B cell (primary cell): Measurements from ENCODE around the gene OS9. TPM values are rescaled to one million over a fixed set of nuclear protein-coding genes. Genes with fewer than 3 reads are reported as not detected.
"Not testable (repeated sequence)": the region's sequence is repeated elsewhere in the genome, so short reads cannot be mapped to it uniquely, and the experiment has no call there.

Source experiments
- ATAC-seq: fragments of 200-7000 bp; cut with Tn5 transposase; one replicate; pipeline ENCODE4 v1.10.0; 2021; ENCODE audit warnings: low read depth, mild to moderate bottlenecking, moderate number of reproducible peaks, moderate library complexity
- CTCF ChIA-PET: fragments of 350-600 bp; sonication (Branson Sonifier 250); formaldehyde crosslinking; loops from one replicate; lab custom pipeline; 2021; ENCODE audit warnings: antibody characterized with exemption, inconsistent platforms; lab: Charles Lee
- POLR2A ChIA-PET: fragments of 350-600 bp; sonication (Branson Sonifier 250); formaldehyde crosslinking; loops from one replicate; lab custom pipeline; 2021; ENCODE audit warnings: antibody characterized with exemption; lab: Charles Lee
- DNase-seq: peaks from one replicate; pipeline ENCODE4 v3.0.0; 2013
- H2AFZ ChIP-seq: 2 replicates; pipeline ENCODE4 v1.6.1; 2012; ENCODE audit warnings: mild to moderate bottlenecking, low read depth, low read length; ENCODE audit not compliant: insufficient read depth, poor library complexity, severe bottlenecking
- H3K27ac ChIP-seq, 2 donors: 1 replicate in 1 of 2; 2 replicates in 1 of 2; pipeline ENCODE4 v1.5.1; 2012 to 2013; ENCODE audit warnings: low read length in 2 of 2, mild to moderate bottlenecking in 2 of 2, moderate library complexity in 1 of 2
- H3K27me3 ChIP-seq, 4 experiments: fragments of 200-600 bp in 1 of 4; sonication (generic) in 1 of 4; replicated peaks in 1 of 4; 1 replicate in 2 of 4; 2 replicates in 2 of 4; pipeline versions ENCODE4 v1.6.1 to v1.7.0; 2013 to 2016; ENCODE audit warnings: low read length in 3 of 4, mild to moderate bottlenecking in 2 of 4, mixed read lengths in 1 of 4, moderate library complexity in 1 of 4; ENCODE audit not compliant: insufficient read depth in 4 of 4, control insufficient read depth in 3 of 4; ENCODE audit errors: control extremely low read depth in 1 of 4
- H3K36me3 ChIP-seq, 2 experiments: replicated peaks in 1 of 2; 1 replicate in 1 of 2; 2 replicates in 1 of 2; pipeline versions ENCODE4 v1.6.1 to v1.7.1; 2013; ENCODE audit warnings: low read length in 1 of 2; ENCODE audit not compliant: insufficient read depth in 2 of 2, control insufficient read depth in 1 of 2; ENCODE audit errors: control extremely low read depth in 1 of 2, extremely low read depth in 1 of 2
- H3K4me1 ChIP-seq, 2 donors: fragments of 200-600 bp in 1 of 2; sonication (generic) in 1 of 2; 1 replicate in 1 of 2; 2 replicates in 1 of 2; pipeline versions ENCODE4 v1.5.1 to v1.6.1; 2013 to 2017; ENCODE audit warnings: low read length in 2 of 2; ENCODE audit not compliant: control insufficient read depth in 2 of 2, insufficient read depth in 2 of 2
- H3K4me2 ChIP-seq: replicated peaks from 2 replicates; pipeline ENCODE3; 2012; ENCODE audit warnings: mild to moderate bottlenecking, low read depth, low read length; ENCODE audit not compliant: poor library complexity, severe bottlenecking
- H3K4me3 ChIP-seq, 5 experiments: fragments of 200-600 bp in 1 of 5; sonication (generic) in 1 of 5; 1 replicate in 3 of 5; 2 replicates in 2 of 5; pipeline versions ENCODE4 v1.5.1 to v1.7.0; 2011 to 2016; ENCODE audit warnings: low read length in 4 of 5, mild to moderate bottlenecking in 4 of 5, low read depth in 2 of 5, control low read depth in 1 of 5, moderate library complexity in 1 of 5; ENCODE audit not compliant: insufficient read depth in 1 of 5; ENCODE audit errors: control extremely low read depth in 1 of 5, extremely low read depth in 1 of 5
- H3K79me2 ChIP-seq: fragments of 200-600 bp; sonication (generic); one replicate; pipeline ENCODE4 v1.6.0; 2016; ENCODE audit warnings: low read length; ENCODE audit not compliant: control insufficient read depth, insufficient read depth
- H3K9ac ChIP-seq: fragments of 200-600 bp; sonication (generic); 2 replicates; pipeline ENCODE4 v1.6.1; 2017; ENCODE audit warnings: mild to moderate bottlenecking, low read length, moderate library complexity
- H3K9me3 ChIP-seq, 3 donors: one replicate each; pipeline versions ENCODE4 v1.6.1 to v1.7.1; 2013; ENCODE audit warnings: low read length in 2 of 3; ENCODE audit not compliant: control insufficient read depth in 2 of 3, insufficient read depth in 1 of 3; ENCODE audit errors: control extremely low read depth in 1 of 3
- H4K20me1 ChIP-seq: 2 replicates; pipeline ENCODE4 v1.6.0; 2012; ENCODE audit warnings: mild to moderate bottlenecking, low read length; ENCODE audit not compliant: insufficient read depth, control insufficient read depth, poor library complexity, severe bottlenecking
- H3K27ac Mint-ChIP-seq: one replicate; pipeline ENCODE4 v1.8.0; 2021; ENCODE audit warnings: mixed read lengths
- H3K27me3 Mint-ChIP-seq: one replicate; pipeline ENCODE4 v1.8.0; 2021; ENCODE audit warnings: mixed read lengths
- H3K4me1 Mint-ChIP-seq: one replicate; pipeline ENCODE4 v1.8.0; 2021; ENCODE audit warnings: mixed read lengths
- H3K4me3 Mint-ChIP-seq: one replicate; pipeline ENCODE4 v1.8.0; 2021; ENCODE audit warnings: mixed read lengths
- H3K9me3 Mint-ChIP-seq: one replicate; pipeline ENCODE4 v1.8.0; 2022; ENCODE audit warnings: mixed read lengths; ENCODE audit not compliant: insufficient read depth
- EZH2 ChIP-seq: IDR thresholded peaks from 2 replicates; pipeline ENCODE4 v1.6.1; 2012; ENCODE audit warnings: borderline replicate concordance, low read depth, mild to moderate bottlenecking, moderate library complexity, low read length; ENCODE audit not compliant: insufficient read depth, poor library complexity, severe bottlenecking
- WGBS: methylation state at CpG from one replicate; pipeline ENCODE4 v1.1.5; 2013; ENCODE audit warnings: missing lambda C conversion rate; ENCODE audit not compliant: insufficient coverage; 5-methylcytosine and 5-hydroxymethylcytosine counted together
- intact Hi-C: fragments of 100-400 bp; cut with micrococcal nuclease; formaldehyde crosslinking; loops from one replicate; pipeline ENCODE4 v1.10.0; 2022
- polyA plus RNA-seq: library from polyadenylated mRNA; depleted of rRNA; stranded (reverse); fragments of >200 nt; gene quantifications from 2 replicates; pipeline ENCODE4 v1.2.3, GENCODE V29; 2012
- total RNA-seq, 2 donors: library from RNA; stranded (reverse); fragments of 120-200 nt in 1 of 2; gene quantifications; 1 replicate in 1 of 2; 2 replicates in 1 of 2; pipeline versions ENCODE4 v1.2.3 to v1.2.4, GENCODE V29; 2013 to 2022
- TF ChIP-seq, protein P1 (sequence below): fragments of 200-600 bp; IDR thresholded peaks from one replicate; pipeline ENCODE4 v1.8.0; 2022; ENCODE audit warnings: antibody characterized with exemption, mild to moderate bottlenecking

Gene OS9
- total and polyA plus RNA-seq, 2 donors (not counting 1 experiment from before 2014, with no cell fraction given) = 182 to 234 TPM

DNA sequence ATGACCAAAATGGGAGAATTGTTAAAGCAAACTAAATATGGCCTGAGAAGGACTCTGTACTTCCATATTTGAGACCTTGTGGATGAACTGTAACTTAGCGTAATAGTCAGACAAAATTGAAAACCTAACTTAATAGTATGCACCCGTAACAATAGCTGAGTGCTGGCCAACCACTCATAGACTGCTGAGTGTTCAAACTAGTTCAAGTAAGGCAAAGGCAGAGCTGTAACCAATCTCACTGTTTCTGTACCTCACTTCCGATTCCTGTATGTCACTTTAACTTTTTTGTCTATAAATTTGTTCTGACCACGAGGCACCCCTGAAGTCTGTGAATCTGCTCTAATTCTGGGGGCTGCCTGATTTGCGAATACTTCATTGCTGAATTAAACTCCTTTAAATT lies 27.0 kb upstream of the OS9 start:
- DNase-seq (no peak), ATAC-seq (no peak)
- Histone ChIP-seq H3K79me2 (no peaks in the 10 kb centered on the region), H2AFZ (no peak overlapping the region), H3K27ac (no peak overlapping the region), H3K4me1 (no peaks in the 10 kb centered on the region), H3K9me3 (peaks cover 0 to 5% (median 0%) of the 10 kb centered on the region in 3 donors), H3K27me3 (peaks cover 0 to 3% (median 0%) of the 10 kb centered on the region in 4 experiments), H3K9ac (no peak overlapping the region), H4K20me1 (no peaks in the 10 kb centered on the region), H3K4me3 (no peak overlapping the region), H3K36me3 (no peaks in the 10 kb centered on the region), H3K4me2 (no peak overlapping the region)
- no peaks in the 10 kb centered on the region for H3K4me1 Mint-ChIP-seq
- ChIA-PET CTCF (no interaction called here), POLR2A (no interaction called here)
- H3K27me3 Mint-ChIP-seq = peaks cover 7% of the 10 kb centered on the region
- TF ChIP-seq EZH2 = no peak
- TF ChIP-seq, protein P1, sequence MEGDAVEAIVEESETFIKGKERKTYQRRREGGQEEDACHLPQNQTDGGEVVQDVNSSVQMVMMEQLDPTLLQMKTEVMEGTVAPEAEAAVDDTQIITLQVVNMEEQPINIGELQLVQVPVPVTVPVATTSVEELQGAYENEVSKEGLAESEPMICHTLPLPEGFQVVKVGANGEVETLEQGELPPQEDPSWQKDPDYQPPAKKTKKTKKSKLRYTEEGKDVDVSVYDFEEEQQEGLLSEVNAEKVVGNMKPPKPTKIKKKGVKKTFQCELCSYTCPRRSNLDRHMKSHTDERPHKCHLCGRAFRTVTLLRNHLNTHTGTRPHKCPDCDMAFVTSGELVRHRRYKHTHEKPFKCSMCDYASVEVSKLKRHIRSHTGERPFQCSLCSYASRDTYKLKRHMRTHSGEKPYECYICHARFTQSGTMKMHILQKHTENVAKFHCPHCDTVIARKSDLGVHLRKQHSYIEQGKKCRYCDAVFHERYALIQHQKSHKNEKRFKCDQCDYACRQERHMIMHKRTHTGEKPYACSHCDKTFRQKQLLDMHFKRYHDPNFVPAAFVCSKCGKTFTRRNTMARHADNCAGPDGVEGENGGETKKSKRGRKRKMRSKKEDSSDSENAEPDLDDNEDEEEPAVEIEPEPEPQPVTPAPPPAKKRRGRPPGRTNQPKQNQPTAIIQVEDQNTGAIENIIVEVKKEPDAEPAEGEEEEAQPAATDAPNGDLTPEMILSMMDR = no peak
- no peak overlapping the region for H3K27ac Mint-ChIP-seq
- no peak overlapping the region for H3K4me3 Mint-ChIP-seq
- 85% methylated on average over 5 of the region's 5 CpGs for WGBS
- H3K9me3 Mint-ChIP-seq = no peaks in the 10 kb centered on the region
- intact Hi-C loops = no loop called here

DNA sequence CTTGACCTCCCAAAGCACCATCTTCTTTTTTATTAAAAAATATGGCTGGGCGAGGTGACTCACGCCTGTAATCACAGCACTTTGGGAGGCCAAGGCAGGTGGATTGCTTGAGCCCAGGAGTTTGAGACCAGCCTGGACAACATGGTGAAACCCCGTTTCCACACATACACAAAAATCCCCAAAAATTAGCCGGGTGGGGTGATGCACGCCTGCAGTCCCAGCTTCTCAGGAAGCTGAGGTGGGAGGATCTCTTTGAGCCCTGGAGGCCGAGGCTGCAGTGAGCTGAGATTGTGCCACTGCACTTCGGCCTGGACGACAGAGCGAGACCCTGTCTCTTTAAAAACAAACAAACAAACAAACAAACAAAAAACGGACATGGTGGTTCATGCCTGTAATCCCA lies 24.2 kb upstream of the OS9 start:
- H3K36me3 ChIP-seq, H3K9me3 ChIP-seq, H3K4me3 ChIP-seq, H3K9me3 Mint-ChIP-seq, H3K4me3 Mint-ChIP-seq, H3K27ac Mint-ChIP-seq, H3K79me2 ChIP-seq, DNase-seq, H4K20me1 ChIP-seq, POLR2A ChIA-PET, H2AFZ ChIP-seq, intact Hi-C loops, H3K4me1 Mint-ChIP-seq, ATAC-seq, H3K27me3 ChIP-seq, H3K27ac ChIP-seq, H3K9ac ChIP-seq, H3K4me1 ChIP-seq, H3K4me2 ChIP-seq, CTCF ChIA-PET: not testable (repeated sequence)
- 97% methylated on average over 7 of the region's 10 CpGs for WGBS
- H3K27me3 Mint-ChIP-seq = peaks cover 10% of the 10 kb centered on the region

DNA sequence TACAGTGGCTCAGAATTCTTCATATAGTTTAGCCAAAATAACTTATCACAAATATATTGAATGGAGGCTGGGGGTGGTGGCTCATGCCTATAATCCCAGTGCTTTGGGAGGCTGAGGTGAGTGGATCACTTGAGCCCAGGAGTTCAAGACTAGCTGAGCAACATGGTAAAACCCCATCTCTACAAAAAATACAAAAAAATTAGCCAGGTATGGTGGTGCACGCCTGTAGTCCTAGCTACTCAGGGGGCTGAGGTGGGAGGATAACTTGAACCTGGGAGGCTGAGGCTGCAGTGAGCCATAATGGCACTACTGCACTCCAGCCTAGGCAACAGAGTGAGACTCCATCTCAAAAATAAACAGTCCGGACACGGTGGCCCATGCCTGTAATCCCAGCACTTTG lies 22.1 kb upstream of the OS9 start:
- POLR2A ChIA-PET = interaction anchor here (0.6 kb wide), 1 partner anchor 65 kb away, joined by 3 read pairs; no protein-coding TSS in a partner anchor

More for the DNA sequence above, 22.1 kb upstream of the OS9 start:
- H3K9me3 Mint-ChIP-seq, H3K4me1 ChIP-seq, intact Hi-C loops, H3K4me1 Mint-ChIP-seq, ATAC-seq, H4K20me1 ChIP-seq, H3K9me3 ChIP-seq, H3K27ac ChIP-seq, H3K79me2 ChIP-seq, H2AFZ ChIP-seq, H3K9ac ChIP-seq, DNase-seq, H3K27ac Mint-ChIP-seq, H3K4me2 ChIP-seq, H3K27me3 ChIP-seq, H3K4me3 ChIP-seq, H3K36me3 ChIP-seq, H3K4me3 Mint-ChIP-seq: not testable (repeated sequence)
- H3K27me3 Mint-ChIP-seq = peaks cover 17% of the 10 kb centered on the region
- 100% methylated on average over 3 of the region's 3 CpGs for WGBS
- CTCF ChIA-PET = interaction anchor here (0.9 kb wide), 1 partner anchor 20 kb away, joined by 4 read pairs; no protein-coding TSS in a partner anchor
